TTC549 (cell line): ENCODE data around the gene NUDT4B.
"Not testable (repeated sequence)": the region's sequence is repeated elsewhere in the genome, so short reads cannot be mapped to it uniquely, and the experiment has no call there.

Experiments used
- FAIRE-seq: peaks from 2 replicates; lab custom pipeline; 2012; peaks lifted over from hg19 to GRCh38; lab: Jason Lieb, UNC

Gene NUDT4B

GRCh38 chr1:148748563-148749334 is at the start of gene NUDT4B:
NUDT4B (plus strand) TSS chr1:148748774; CDS start chr1:148748953, 179 bp downstream.
- FAIRE-seq: not testable (repeated sequence)

- FAIRE-seq: not testable (repeated sequence)
Observed at GRCh38 chr1:148699357-148699756, 49.2 kb upstream of the NUDT4B start.

- FAIRE-seq: not testable (repeated sequence)
Observed at GRCh38 chr1:148702242-148702641, 46.3 kb upstream of the NUDT4B start.

- FAIRE-seq: not testable (repeated sequence)
Observed at GRCh38 chr1:148703973-148704591, 44.5 kb upstream of the NUDT4B start.

- FAIRE-seq: not testable (repeated sequence)
Observed at GRCh38 chr1:148705316-148705948, 43.1 kb upstream of the NUDT4B start.

GRCh38 chr1:148708779-148709333 is 39.7 kb upstream of the NUDT4B start:
- not testable (repeated sequence) for FAIRE-seq

- not testable (repeated sequence) for FAIRE-seq
Observed at GRCh38 chr1:148710772-148711523, 37.6 kb upstream of the NUDT4B start.

GRCh38 chr1:148712353-148712752 is 36.2 kb upstream of the NUDT4B start:
- FAIRE-seq: not testable (repeated sequence)

GRCh38 chr1:148715518-148715917 is 33.1 kb upstream of the NUDT4B start:
- not testable (repeated sequence) for FAIRE-seq

- not testable (repeated sequence) for FAIRE-seq
Observed at GRCh38 chr1:148716966-148717520, 31.5 kb upstream of the NUDT4B start.

GRCh38 chr1:148720918-148721317 is 27.7 kb upstream of the NUDT4B start:
- FAIRE-seq: not testable (repeated sequence)

- FAIRE-seq: not testable (repeated sequence)
Observed at GRCh38 chr1:148722758-148723157, 25.8 kb upstream of the NUDT4B start.

- FAIRE-seq: not testable (repeated sequence)
Observed at GRCh38 chr1:148723515-148723914, 25.1 kb upstream of the NUDT4B start.

GRCh38 chr1:148724872-148725271 is 23.7 kb upstream of the NUDT4B start:
- FAIRE-seq: not testable (repeated sequence)

- not testable (repeated sequence) for FAIRE-seq
Observed at GRCh38 chr1:148727862-148728261, 20.7 kb upstream of the NUDT4B start.

- not testable (repeated sequence) for FAIRE-seq
Observed at GRCh38 chr1:148729128-148729527, 19.4 kb upstream of the NUDT4B start.

- peak; percentile 63 for FAIRE-seq
Observed at GRCh38 chr1:148729541-148729940, 19.0 kb upstream of the NUDT4B start.

- FAIRE-seq: not testable (repeated sequence)
Observed at GRCh38 chr1:148732277-148732676, 16.3 kb upstream of the NUDT4B start.

- FAIRE-seq: not testable (repeated sequence)
Observed at GRCh38 chr1:148733585-148734310, 14.8 kb upstream of the NUDT4B start.

- peak; percentile 17 for FAIRE-seq
Observed at GRCh38 chr1:148734311-148734662, 14.3 kb upstream of the NUDT4B start.

- not testable (repeated sequence) for FAIRE-seq
Observed at GRCh38 chr1:148735538-148735937, 13.0 kb upstream of the NUDT4B start.
